Hematopoietic multipotent progenitor cell treated with erythropoietin and hydrocortisone succinate and interleukin-3 and kit ligand, for 8 days (in vitro differentiated cells): ENCODE data around the gene PARD3B.

Experiments
- DNase-seq: peaks from one replicate; pipeline ENCODE4 v3.0.0-alpha.2; 2015

Gene PARD3B

GRCh38 chr2:204662956-204663355, 117.7 kb downstream of the PARD3B start:
- DNase-seq = no peak

DNA sequence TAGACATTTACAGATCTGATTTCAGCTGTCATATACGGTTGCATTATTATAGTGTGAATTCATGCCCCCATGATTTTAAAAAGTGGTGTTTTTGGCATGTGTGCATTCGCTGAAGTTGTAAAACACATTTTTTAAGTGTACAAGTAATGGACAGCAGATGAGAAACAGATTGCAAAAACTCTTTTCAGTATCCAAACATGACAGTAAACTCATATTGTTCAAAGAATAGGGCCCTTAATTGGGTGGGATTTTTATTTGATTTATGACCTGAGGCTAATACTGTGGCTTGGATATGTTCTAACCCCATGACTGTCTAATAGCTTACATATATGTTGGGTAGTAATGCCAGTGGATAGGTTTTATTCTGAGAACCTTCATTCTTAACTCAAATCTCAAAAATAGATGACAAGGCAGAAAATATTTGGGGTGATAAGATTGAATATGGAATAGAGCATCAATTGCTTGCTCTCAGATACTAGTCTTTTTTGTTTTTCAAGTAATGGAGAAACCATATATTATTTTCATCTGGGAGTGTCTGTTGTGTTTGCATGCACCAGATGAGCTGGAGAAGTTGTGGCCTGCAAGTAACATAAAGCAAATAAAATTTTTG, 118.6 kb downstream of the PARD3B start:
- DNase-seq = no peak

DNA sequence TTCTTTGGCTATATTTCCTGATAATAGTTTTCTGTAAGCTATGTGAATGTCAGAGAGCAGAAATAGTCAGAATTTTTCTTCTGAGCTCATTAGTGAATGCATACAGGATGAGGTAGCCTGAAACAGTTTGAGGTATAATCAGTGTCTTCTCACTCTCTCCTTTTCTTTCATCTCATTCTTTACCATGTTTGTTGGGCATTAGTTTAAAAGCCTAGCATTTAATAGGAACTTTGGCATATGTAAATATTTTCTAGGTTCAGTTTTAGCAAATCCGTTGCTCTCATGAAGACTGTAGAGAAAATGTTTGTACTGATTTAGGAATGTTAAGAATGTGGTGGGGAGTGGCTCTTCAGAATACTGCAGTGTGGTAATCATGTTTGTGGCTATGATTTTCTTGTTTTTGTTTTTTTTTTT, 119.4 kb downstream of the PARD3B start:
- no peak for DNase-seq

DNA sequence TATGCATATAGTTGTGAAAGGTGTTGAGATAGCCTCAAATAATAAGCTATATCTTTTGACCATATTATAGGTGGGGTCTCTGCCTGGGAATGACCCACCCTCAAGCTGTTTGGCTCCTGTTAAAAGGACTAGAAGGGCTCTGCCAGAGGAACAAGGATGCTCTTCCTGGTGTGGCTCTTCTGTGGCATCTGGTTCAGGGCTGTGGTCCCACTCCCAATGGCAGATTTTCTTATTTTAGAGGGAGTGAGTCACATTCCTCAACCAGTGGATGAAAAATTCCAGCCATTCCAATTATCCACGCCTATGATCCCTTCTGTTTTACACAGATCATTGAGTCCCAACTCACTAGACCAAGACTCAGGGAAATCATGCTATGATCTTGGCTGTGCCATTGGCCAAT, 119.9 kb downstream of the PARD3B start:
- no peak for DNase-seq

DNA sequence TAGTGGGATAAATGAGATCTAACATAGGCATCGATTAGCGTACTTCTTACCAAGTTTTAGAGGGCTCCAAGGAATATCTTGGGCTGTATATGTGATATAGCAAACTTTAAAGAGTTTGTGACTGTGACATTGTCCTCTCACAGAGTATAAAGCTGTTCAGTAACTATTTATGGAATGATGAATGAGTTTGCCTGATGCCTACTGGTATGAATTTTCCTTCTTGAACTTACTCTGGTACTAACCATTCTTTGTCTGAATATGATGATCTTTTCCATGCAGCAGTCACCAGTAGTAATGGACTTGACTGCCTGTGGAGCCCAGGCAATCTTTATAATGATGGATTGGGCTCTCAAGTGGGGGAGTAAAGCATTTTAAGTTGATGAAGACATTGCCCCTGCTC, 120.5 kb downstream of the PARD3B start:
- DNase-seq = no peak

GRCh38 chr2:204667990-204668389, 122.7 kb downstream of the PARD3B start:
- no peak for DNase-seq

- no peak for DNase-seq
Measured at GRCh38 chr2:204669382-204669781, 124.1 kb downstream of the PARD3B start.

DNA sequence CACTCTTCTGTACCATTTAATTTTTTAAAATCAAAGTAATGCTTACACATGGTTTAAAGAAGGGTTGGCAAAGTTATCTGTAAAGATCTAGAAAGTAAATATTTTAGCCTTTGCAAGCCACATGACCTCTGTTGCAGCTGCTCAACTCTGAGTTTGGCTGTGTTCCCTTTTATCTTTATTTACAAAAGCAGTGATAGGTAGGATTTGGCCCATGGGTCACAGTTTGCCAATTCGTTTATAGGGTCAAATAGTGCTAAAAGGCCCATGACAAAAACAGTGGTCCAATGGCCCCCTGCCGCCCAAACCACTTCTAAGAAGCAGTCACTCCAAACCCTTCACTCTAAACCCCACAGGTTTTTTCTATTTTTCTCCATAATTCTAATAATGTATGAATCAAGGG, 124.8 kb downstream of the PARD3B start:
- DNase-seq = no peak

- no peak for DNase-seq
Measured at GRCh38 chr2:204670756-204671155, 125.5 kb downstream of the PARD3B start.

GRCh38 chr2:204672772-204673171, 127.5 kb downstream of the PARD3B start:
- DNase-seq = no peak

GRCh38 chr2:204673877-204674276, 128.6 kb downstream of the PARD3B start:
- DNase-seq = no peak

DNA sequence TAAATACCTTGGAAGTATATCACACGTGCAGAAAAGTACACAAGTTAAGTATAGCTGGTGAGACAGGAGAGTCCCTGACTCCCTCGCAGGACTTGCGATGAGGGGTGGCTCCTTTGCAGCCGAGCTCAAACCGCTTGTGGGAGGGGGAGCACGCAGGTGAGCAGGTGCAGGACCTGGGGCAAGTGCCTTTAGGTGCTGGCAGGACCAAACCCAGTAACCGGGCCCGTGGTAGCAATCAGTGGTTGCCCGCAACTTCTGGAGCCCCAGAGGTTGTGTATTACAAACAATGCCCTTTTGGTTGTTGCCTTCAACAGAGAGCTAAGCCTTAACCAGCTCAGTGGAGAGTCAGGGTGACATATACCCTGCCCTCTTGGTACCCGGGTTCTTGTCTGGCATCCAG, 132.8 kb downstream of the PARD3B start:
- DNase-seq = no peak

DNA sequence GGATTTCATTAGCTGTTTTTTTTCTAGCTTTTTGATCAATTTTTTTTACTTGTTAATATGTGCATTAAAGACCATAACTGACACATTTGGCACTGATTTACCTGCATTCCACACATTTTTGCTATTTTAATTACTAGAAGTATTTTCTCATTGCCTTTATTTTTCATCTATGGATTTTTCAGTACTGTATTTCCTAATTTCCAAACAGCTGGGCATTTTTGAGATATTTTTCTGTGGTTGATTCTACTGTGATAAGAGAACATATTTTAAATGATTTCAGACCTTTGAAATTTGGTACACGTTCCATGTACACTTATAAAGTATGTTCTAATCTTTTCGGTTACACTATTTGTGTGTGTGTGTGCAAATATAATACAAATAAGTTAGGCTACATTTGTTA, 135.3 kb downstream of the PARD3B start:
- no peak for DNase-seq

GRCh38 chr2:204681412-204681811, 136.1 kb downstream of the PARD3B start:
- DNase-seq = no peak

DNA sequence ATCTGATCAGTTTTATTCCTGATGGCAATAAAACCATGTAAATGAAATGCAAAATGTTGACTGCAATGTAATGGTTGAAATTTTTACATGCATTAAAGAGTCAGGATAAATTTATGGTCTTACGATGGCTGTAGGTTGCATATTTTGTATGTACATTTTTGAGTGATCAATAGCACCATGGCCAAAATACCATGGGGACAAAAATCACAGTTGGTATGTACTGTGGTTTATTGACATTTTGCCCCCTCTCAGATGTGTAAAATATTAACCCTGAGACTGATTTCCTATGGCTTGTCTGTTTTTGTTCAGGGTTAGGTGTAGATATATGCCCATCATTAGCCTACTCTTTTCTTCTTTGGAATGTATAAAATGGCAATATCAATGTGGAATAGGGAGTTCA, 138.1 kb downstream of the PARD3B start:
- DNase-seq = no peak

GRCh38 chr2:204686406-204686805, 141.1 kb downstream of the PARD3B start:
- no peak for DNase-seq

DNA sequence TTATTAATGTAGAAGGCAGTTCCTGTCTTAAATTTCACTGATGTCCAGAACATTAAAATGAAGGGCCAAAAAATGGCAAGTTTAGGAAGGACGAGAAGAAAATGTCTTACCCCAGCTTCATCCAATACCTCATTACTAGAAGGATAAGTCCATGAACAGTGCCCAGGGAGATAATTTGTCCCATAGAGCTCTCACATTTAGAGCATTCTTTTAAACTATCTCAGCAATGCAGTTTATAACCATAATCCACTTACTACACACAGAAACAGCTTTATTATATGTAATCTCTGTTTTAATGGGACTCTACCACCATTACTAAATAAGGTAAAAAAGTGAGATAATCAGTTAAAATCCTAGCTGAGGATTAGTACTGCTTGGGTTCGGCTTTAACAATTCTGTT, 142.5 kb downstream of the PARD3B start:
- DNase-seq = no peak

DNA sequence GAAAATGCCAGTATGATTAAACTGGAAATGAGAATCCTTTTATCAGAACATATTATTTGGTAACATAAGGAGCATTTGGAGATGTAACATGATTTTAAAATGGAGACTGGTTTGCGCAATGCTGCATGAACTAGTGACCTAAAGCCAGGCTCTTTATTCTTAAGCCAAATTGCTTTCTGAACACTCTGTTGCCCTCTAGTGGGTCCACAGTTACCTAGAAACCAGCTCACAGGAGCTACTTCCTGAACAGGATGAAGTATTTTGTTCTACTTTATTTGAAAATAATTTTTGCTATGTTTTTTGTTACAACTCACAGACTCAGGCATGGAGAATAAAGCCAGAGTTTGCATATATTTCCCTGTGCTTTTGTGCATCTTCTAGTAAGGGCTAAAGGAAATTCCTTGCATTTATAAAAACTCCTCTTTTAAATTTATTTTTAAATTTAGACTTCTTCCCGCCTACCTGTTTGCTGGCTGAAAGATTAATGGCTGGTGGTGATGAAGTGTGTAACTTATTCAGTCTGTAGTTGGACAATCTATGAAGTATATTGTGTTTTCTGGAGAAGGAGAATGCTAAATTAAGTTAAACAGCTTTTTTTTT, 146.7 kb downstream of the PARD3B start:
- peak; percentile 52 for DNase-seq

GRCh38 chr2:204692790-204693189, 147.5 kb downstream of the PARD3B start:
- no peak for DNase-seq

- DNase-seq = no peak
Measured at GRCh38 chr2:204693262-204693661, 148.0 kb downstream of the PARD3B start.

GRCh38 chr2:204695506-204695905, 150.2 kb downstream of the PARD3B start:
- no peak for DNase-seq

DNA sequence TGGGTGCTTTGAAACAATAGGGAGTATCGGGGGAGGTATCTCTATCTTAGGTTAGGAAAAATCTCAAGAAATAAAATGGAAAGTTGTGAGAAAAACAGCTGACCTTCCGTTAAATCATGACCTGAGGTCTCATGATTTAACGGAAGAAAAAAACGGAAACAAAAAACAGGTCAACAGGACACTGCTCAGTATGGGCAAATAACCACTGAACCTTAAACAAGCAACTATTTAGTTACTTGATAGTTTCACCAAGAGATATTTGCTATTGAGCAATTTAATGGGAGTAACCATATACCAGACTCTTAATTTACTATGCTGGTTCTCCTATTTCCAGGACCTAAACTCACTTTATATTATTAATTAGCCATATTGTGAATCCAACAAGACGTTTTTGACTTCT, 150.8 kb downstream of the PARD3B start:
- DNase-seq = no peak

DNA sequence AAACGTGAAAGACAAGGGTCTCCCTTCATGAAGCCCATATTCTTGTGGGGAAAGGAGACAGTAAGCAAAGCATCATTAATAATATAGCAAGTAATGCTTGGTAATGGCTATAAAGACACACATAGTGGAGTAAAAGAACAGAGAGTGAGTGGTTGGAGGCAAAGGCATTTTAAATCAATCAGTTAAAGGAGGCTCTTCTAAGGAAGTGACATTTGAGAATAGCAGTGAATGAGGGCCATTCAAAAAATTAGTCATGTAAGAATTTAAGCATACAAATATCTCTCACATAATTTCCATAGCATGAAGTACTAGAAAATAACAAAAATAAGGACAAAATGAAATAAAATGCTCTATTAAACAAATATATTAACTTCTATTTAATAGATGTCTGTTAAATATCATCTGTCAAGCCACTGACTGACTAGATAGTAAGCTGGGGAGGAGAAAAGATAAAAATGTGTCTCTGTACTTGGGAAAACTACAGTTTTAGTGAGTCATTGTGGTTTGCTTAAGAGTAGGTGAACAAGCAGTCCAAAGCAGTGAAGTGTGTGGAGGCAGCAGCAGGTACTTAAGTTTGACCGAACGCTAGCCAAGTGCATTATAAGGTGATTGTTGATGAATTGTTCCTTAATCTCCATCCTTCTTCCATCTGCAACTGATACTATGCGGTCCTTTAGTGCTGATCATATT, 160.1 kb downstream of the PARD3B start:
- no peak for DNase-seq

DNA sequence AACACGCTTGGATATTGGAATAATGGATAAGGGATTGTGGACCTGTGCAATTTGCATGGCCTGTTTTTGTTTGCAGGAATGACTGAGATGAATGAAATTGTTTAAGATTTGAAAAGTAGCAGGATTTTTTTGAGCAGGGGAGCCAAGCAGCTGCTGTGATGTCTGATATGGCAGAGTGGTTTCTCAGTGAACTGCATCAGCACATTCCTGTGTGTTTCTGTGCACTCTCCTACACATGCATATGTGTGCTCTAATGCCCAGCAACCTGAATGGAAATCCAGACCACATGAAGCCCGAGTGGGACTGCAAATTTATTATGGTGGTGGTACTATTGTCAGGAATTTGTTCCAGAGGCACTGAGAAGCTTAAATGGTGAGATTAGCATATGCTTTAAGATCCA, 161.7 kb downstream of the PARD3B start:
- no peak for DNase-seq

- no peak for DNase-seq
Measured at GRCh38 chr2:204713211-204713610, 167.9 kb downstream of the PARD3B start.
